HK-2 (cell line): ENCODE results near the gene NOXO1.
A peak's percentile ranks its signal among the peaks of the same experiment; 100 is the strongest.
"Not testable (repeated sequence)": the region's sequence is repeated elsewhere in the genome, so short reads cannot be mapped to it uniquely, and the experiment has no call there.

Experiments
- DNase-seq: peaks from one replicate; pipeline ENCODE4 v3.0.0-alpha.2; 2018; ENCODE audit not compliant: unreplicated experiment

NOXO1 gene

GRCh38 chr16:2011726-2012125 lies 30.5 kb upstream of the NOXO1 start:
- not testable (repeated sequence) for DNase-seq

DNA sequence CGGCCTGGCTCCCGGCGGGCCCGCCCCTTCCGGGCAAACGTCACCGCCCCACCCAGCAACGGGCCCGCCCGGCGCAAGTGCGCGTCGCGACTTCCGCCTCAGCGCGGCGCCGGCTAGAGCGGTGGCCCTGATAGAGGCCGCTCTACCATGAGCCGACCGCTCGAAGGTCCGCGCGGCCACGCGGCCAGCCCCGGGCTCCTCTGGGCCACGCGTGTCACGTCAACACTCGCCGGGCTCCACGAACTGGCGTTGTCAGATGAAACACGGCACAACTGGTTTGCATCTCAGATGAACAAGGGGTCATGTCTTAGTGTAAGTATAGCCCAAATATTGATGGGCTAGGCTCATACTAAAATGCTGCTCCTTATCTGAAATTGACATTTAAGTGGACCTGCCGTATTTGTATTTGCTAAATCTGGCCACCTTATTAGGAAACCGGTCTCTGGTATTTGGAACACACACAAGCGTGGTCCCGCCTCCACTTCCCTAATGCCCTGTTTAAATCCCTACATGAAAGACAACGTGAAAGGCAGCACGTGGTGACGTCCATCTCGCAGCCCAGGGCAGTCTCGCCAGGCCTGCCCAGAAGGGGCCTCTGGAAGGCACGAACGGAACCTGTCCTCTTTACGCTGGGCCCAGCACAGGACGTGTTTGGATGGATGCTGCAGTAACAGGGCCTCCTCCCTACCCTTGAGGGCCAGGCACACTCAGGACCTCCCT lies 28.7 kb upstream of the NOXO1 start, which contains the start of gene ZNF598:
Gene ZNF598 (minus strand): TSS at position 31 of the 720 bp plus-strand sequence.
- peak; percentile 70 for DNase-seq

GRCh38 chr16:2009164-2009711 lies 28.0 kb upstream of the NOXO1 start:
- DNase-seq, result no peak

- DNase-seq, result peak; percentile 28
These were observed 27.4 kb upstream of the NOXO1 start for GRCh38 chr16:2008631-2009163.

DNA sequence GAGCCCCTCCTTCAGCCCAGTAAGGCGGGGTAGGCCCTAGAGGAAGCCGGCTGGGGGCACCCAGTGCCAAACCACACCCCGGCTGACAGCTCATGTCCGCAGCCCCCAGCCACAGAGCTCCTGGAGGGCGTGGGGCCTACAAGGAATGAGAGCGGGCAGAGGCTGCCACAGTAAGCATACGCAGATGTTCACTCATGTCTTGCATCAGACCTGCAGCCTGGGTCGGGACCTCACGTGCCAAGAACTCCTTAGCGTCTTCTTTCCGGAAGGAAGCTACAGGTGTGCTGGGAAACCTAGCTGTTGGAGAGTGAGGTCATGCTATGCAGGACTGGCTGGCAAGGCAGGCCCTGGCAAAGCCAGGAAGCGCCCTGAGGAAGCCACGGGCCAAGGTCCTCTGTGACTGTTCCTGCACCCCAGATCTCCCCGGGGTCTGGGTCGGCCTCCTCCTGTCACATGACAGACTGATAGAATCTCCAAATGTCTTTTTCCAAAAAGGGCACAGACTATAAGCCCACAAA lies 26.8 kb upstream of the NOXO1 start:
- DNase-seq, result no peak

DNA sequence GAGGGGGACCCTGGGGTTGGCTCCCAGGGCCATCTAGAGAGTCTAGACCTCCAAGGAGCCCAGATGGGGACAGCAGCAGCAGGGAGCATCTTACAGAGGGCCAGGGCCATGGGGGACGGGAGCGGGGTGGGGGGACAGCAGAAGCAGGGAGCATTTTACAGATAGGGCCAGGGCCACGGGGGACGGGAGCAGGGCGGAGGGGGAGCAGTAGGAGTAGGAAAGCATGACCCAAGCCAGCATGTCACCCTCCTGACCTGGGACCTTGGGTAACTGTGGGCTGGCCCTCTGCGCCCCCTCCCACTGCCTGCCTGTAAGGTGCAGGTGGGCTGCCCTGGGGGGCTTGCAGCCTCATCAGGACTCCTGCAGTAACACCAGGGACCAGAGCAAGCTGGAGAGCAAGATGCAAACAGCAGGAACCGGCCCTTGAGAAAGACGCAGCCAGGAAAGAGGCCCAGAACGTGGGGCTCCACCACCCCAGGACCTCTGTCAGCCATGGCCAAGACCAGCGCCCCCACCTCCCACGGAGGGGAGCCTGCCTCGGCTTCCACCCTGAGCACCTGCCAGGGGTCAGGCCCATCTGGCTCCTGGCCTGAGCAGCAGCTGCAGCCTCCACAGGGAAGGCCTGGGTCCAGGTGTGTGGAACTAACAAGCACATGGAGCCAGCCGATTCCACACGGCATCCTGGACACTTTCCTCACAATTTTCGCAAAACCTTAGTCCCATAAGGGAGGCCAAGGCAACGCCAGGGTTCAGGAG lies 26.0 kb upstream of the NOXO1 start:
- no peak for DNase-seq

DNA sequence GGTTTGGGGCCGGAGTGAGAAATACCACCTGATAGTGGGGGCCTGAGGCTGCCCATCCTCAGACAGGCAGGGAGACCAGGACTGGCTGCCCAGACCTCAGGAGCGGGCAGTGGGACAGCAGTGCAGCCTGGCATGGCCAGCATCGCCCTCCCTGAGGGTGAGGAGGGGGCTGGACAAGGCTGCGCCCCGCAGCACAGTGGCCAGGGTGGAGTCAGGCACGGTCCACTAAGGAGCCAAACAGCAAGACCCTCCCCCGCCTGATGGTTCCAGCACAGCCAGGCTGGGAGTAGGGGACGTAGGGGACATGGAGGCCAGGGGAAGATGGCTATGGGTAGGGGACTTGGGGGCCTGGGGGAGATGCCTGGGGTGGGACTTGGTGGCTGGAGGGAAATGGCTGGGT lies 25.0 kb upstream of the NOXO1 start:
- DNase-seq, result no peak

DNA sequence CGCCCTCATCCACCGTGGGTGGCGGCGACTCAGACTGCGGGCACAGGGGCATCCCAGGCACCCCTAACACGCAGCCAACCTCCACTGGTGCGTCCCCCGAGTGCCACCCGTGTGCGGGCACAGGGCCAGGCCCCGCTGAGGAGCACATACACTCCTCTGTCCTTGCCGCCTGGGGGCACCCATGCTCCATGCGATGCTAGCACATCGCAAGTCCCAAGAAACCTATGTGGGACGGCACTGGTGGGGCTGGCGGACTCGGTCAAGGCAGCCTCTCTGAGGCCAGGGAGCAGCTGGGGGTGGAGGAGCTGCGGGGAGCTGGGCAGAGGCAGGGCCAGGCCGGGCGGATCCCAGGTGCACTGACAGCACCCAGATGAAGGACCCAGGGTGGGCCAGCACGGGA lies 24.4 kb upstream of the NOXO1 start:
- DNase-seq, result no peak

- no peak for DNase-seq
These were observed 23.7 kb upstream of the NOXO1 start for GRCh38 chr16:2004795-2005517.

DNA sequence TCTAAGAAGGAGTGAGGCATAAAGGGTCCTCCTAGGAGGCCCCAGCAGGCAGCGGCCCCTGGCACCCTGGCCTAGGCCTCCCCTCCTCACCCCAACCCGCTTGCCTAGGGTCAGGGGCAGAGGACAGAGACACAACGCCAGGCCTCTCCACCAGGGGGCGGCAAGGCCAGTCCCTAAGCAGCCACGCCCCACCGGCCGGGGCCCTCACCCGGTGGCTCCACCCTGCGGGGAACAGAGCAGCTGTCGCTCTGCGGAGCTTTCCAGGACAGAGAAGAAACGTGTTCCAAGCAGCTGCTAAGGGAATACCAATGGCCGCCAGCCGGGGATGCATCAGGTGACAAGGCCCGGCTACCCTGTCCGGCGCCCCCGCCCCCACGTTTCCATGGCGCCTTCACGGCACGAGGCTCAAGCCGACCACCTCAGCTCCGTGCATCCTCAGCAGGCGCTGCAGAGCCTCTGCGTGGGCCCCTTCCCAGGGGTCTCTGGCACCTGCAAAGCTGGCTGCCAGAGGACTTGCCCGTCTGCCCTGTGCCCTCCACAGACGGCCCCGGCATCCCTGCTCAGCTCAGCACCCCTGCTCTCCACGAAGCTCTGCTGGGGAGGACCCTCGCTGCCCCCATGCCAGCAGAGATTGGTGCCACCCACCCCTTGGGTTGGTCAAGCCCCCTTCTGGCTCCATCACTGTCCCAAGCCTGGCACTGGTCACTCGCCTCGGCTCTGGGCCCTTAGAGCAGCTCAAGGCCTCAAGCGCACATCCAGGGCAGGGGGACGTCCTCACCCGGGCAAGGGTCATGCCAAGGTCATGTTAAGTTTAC lies 22.8 kb upstream of the NOXO1 start:
- peak; percentile 61 for DNase-seq

GRCh38 chr16:2003231-2003826 lies 22.1 kb upstream of the NOXO1 start:
- no peak for DNase-seq

GRCh38 chr16:2002406-2003230 lies 21.3 kb upstream of the NOXO1 start:
- no peak for DNase-seq

DNA sequence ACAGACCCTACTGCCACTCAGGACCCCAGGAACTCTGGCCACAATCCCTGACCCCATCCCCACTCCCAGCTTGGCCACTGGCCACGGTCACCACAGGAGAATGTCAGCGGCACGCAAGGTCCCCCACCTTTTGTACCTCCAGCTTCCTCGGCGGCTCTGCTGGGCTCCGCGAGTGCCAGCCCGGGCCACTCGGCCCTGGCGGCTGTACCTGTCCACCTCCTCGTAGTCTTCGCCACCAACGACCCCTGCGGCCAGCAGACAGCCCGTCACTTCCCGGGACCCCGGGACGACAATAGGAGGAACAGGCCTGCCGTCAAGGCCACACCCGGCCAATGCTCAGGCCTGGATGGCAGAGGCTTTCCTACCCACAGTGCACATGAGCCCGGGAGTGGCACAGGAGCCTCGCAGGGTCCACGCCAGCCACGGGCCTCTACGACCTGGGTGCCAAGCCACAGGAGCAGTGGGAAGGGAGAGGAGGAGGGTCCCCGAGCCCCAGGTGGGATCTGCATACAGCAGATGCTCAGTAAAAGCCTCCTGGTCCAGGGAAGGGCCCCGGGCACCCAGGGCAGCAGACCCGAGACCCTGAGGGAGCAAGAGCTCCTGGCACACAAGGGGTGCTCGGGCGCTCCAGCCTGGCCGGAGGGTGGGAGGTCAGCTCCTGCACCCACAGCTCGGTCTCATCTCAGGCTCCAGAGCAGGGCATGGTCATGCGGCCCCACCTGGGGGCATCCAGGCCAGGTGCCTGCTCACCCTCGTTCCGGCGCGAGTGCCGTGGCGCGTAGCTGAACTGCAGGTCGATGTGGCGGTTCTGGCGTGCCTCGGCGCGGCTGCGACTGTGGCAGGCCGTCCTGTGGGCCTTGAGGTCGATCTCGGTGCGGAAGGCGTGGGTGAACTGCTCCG lies 20.4 kb upstream of the NOXO1 start:
- DNase-seq, result no peak

- no peak for DNase-seq
These were observed 19.8 kb upstream of the NOXO1 start for GRCh38 chr16:2001035-2001434.

DNA sequence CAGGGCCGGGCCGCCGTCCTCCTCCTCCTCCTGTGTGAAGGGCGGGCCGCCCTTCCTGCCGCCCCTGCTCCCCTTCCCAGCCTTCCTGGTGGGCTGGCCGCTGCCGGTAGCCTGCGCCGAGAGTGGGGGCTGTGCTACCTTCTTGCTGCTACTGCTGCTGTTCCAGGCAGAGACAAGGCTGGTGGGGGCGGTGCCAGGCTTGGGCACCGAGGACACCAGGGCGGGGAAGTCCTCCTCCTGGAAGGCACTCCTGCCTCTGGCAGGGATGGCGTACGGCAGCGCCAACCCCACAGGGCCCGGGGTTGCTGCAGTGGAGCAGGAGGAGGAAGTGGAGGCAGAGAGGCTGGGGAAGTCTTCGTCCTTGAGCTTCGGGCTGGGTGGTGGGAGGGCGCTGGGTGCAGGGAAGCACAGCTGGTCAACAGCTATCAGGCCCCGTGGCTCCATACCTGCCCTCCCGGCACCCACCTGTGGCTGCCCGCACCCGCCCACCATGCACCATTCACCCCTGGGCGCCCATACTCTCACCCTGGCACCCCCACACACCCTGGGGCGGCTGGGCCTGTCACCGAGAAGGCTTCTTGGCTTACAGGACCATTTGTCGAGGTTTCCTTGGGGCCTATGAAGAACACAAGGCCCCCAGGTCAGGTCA lies 18.7 kb upstream of the NOXO1 start:
- DNase-seq, result no peak

DNA sequence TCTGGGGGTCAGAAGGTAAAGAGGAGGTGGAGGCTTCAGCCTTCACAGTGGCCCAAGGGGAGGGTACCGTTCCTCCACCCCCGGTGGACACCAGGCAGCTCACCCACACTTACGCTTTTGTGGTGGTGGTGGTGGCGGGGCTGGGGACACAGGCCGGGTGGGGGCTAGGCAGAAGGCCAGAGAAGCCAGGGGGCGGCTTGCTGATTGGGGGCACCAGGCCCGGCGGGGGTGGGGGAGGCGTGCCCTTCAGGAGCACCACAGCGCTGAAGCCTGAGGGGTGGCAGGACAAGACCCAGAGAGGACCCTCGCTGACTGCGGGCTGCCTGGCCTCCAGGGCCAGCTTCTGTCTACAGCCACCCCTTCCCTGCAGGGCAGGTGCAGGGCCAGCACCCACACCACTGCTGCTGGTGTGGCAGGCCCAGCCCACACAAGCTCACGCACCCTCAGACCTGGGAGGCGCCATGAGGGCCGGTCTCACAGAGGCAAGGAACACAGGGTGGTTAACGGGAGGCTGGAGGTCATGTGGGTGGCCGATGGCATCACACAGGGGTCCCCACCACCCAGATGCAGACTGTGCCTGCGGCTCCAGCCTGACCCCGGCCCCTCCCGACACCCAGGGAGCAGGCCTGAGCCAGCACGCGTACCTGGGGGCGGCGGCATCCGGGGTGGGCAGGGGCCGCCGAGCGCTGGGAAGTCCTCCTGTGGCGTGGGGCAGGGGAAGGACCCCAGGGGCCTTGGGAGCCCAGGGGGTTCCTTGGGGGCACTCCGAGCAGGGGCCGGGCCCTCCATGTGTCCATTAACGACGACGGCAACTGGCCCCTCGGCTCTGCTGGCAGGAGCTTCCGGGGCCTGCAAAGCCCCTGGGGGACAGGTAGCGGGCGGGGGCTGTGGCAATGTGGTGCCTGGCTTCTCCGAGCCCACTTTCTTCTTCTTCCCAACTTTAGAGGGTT lies 17.9 kb upstream of the NOXO1 start:
- DNase-seq, result no peak

DNA sequence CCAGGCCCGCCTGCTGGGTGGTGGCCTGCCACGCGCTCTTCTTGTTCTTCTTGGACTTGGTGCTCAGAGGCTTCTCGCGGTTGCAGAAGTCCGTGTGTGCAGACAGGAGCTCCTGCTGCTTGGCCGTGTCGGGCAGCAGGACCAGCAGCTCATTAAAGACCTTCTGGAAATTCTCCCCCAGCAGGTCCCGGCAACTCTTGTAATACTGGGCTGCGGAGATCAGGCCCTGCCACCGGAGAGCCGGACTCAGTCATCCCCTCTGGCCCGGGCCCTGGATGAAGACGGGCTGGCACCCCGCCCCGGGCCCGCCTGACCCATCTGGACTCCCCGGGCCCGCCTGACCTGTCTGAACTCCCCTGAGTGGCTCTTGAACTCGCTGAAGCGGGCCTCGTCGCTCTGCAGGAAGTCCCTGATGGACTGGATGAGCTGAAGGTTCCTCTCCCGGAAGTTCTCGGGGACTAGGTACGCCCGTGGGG lies 17.1 kb upstream of the NOXO1 start:
- DNase-seq, result no peak
